ENCODE results near the gene NLN.
"Not testable (repeated sequence)": the region's sequence is repeated elsewhere in the genome, so short reads cannot be mapped to it uniquely, and the experiment has no call there.

NLN gene

GRCh38 chr5:65772963-65773362 lies 51.0 kb downstream of the NLN start:
- not testable (repeated sequence) for DNase-seq (ENCODE audit: low spot score)

GRCh38 chr5:65774346-65774745 lies 52.3 kb downstream of the NLN start:
- DNase-seq (ENCODE audit: low spot score): no peak

GRCh38 chr5:65775476-65775875 lies 53.5 kb downstream of the NLN start:
- DNase-seq (ENCODE audit: low spot score): no peak

- DNase-seq (ENCODE audit: low spot score): no peak
These were observed 54.6 kb downstream of the NLN start for GRCh38 chr5:65776441-65777141.

GRCh38 chr5:65778126-65778525 lies 56.1 kb downstream of the NLN start:
- no peak for DNase-seq (ENCODE audit: low spot score)

GRCh38 chr5:65779643-65780042 lies 57.6 kb downstream of the NLN start:
- peak; percentile 7 for DNase-seq (ENCODE audit: low spot score)

GRCh38 chr5:65788296-65788695 lies 66.3 kb downstream of the NLN start:
- DNase-seq (ENCODE audit: low spot score): not testable (repeated sequence)

- peak; percentile 33 for DNase-seq (ENCODE audit: low spot score)
These were observed 68.6 kb downstream of the NLN start for GRCh38 chr5:65790371-65791163.

GRCh38 chr5:65791712-65792673 lies 70.0 kb downstream of the NLN start:
- DNase-seq (ENCODE audit: low spot score): no peak

- no peak for DNase-seq (ENCODE audit: low spot score)
These were observed 74.3 kb downstream of the NLN start for GRCh38 chr5:65796269-65796668.

- DNase-seq (ENCODE audit: low spot score): no peak
These were observed 74.8 kb downstream of the NLN start for GRCh38 chr5:65796751-65797316.

- no peak for DNase-seq (ENCODE audit: low spot score)
These were observed 75.5 kb downstream of the NLN start for GRCh38 chr5:65797481-65797880.

- DNase-seq (ENCODE audit: low spot score): no peak
These were observed 77.9 kb downstream of the NLN start for GRCh38 chr5:65799857-65800256.

- DNase-seq (ENCODE audit: low spot score): no peak
These were observed 78.8 kb downstream of the NLN start for GRCh38 chr5:65800775-65801174.

- no peak for DNase-seq (ENCODE audit: low spot score)
These were observed 79.4 kb downstream of the NLN start for GRCh38 chr5:65801352-65801783.

- DNase-seq (ENCODE audit: low spot score): no peak
These were observed 80.1 kb downstream of the NLN start for GRCh38 chr5:65802080-65802479.

GRCh38 chr5:65802820-65803219 lies 80.8 kb downstream of the NLN start:
- DNase-seq (ENCODE audit: low spot score): no peak

- no peak for DNase-seq (ENCODE audit: low spot score)
These were observed 81.8 kb downstream of the NLN start for GRCh38 chr5:65803699-65804391.

- no peak for DNase-seq (ENCODE audit: low spot score)
These were observed 83.1 kb downstream of the NLN start for GRCh38 chr5:65805089-65805488.

GRCh38 chr5:65807494-65807893 lies 85.5 kb downstream of the NLN start:
- not testable (repeated sequence) for DNase-seq (ENCODE audit: low spot score)

GRCh38 chr5:65808251-65808741 lies 86.3 kb downstream of the NLN start:
- DNase-seq (ENCODE audit: low spot score): no peak

Data from NAMALWA (cell line).